OCI-LY7 (cell line): ENCODE measurements around the gene GALNT2. TPM values are rescaled to one million over a fixed set of nuclear protein-coding genes. Genes with fewer than 3 reads are reported as not detected.

Source experiments
- BruUV-seq: library from RNA; stranded (reverse); fragments of 400-500 nt; replicated peaks from 2 replicates; lab custom pipeline; 2021; lab: Mats Ljungman, UMichigan
- CTCF ChIA-PET: fragments of 300-600 bp; sonication (Branson Sonifier 250); formaldehyde crosslinking; loops from one replicate; lab custom pipeline; 2022; ENCODE audit warnings: antibody characterized with exemption; ENCODE audit not compliant: unreplicated experiment; lab: Charles Lee
- POLR2A ChIA-PET: fragments of 300-600 bp; sonication (Branson Sonifier 250); formaldehyde crosslinking; loops from one replicate; lab custom pipeline; 2022; ENCODE audit warnings: antibody characterized with exemption; lab: Charles Lee
- DNase-seq: peaks from one replicate; pipeline ENCODE4 v3.0.0-alpha.2; 2015; ENCODE audit warnings: low spot score
- H2AFZ ChIP-seq: fragments of 200-600 bp; sonication (generic), shearing (Covaris generic); 2 replicates; pipeline ENCODE4 v1.6.1; 2014; ENCODE audit warnings: mild to moderate bottlenecking, antibody characterized with exemption, low read length, moderate library complexity
- H3K27ac ChIP-seq: fragments of 200-600 bp; sonication (generic); 2 replicates; pipeline ENCODE4 v1.5.1; 2014; ENCODE audit warnings: mixed run types, low read depth, mild to moderate bottlenecking, moderate library complexity, low read length, inconsistent platforms; ENCODE audit not compliant: poor library complexity, severe bottlenecking
- H3K36me3 ChIP-seq: fragments of 200-600 bp; sonication (generic); 2 replicates; pipeline ENCODE4 v1.6.1; 2014; ENCODE audit warnings: mild to moderate bottlenecking, antibody characterized with exemption, low read length, moderate library complexity, mixed read lengths; ENCODE audit not compliant: insufficient read depth
- H3K4me1 ChIP-seq: fragments of 200-600 bp; sonication (generic); 2 replicates; pipeline ENCODE4 v1.5.1; 2014; ENCODE audit warnings: mild to moderate bottlenecking, low read length; ENCODE audit not compliant: insufficient read depth, poor library complexity, severe bottlenecking
- H3K4me2 ChIP-seq: fragments of 200-600 bp; sonication (generic); 2 replicates; pipeline ENCODE4 v1.6.1; 2014; ENCODE audit warnings: mild to moderate bottlenecking, low read length
- H3K4me3 ChIP-seq: fragments of 200-600 bp; sonication (generic); 2 replicates; pipeline ENCODE4 v1.5.1; 2014; ENCODE audit warnings: mild to moderate bottlenecking, low read depth, low read length; ENCODE audit not compliant: poor library complexity, severe bottlenecking
- H3K79me2 ChIP-seq: fragments of 200-600 bp; sonication (generic); 2 replicates; pipeline ENCODE4 v1.6.1; 2016; ENCODE audit warnings: low read depth, mild to moderate bottlenecking, low read length, moderate library complexity, mixed read lengths; ENCODE audit not compliant: insufficient read depth
- H3K9me2 ChIP-seq: fragments of 200-600 bp; sonication (generic); 2 replicates; pipeline ENCODE4 v1.6.1; 2016; ENCODE audit warnings: mild to moderate bottlenecking, low read length, mixed read lengths; ENCODE audit not compliant: insufficient read depth
- H3K9me3 ChIP-seq: fragments of 200-600 bp; sonication (generic); 2 replicates; pipeline ENCODE4 v1.6.1; 2014; ENCODE audit warnings: mild to moderate bottlenecking, mixed run types, low read length, mixed read lengths
- H4K20me1 ChIP-seq: fragments of 200-600 bp; sonication (generic); 2 replicates; pipeline ENCODE4 v1.6.1; 2014; ENCODE audit warnings: mild to moderate bottlenecking, antibody characterized with exemption, low read length, moderate library complexity, mixed read lengths; ENCODE audit not compliant: insufficient read depth
- CTCF ChIP-seq: fragments of 200-600 bp; sonication (generic); conservative IDR thresholded peaks from 2 replicates; pipeline ENCODE4 v1.5.1; 2014; ENCODE audit warnings: mild to moderate bottlenecking, antibody characterized with exemption, low read length, moderate library complexity, mixed read lengths
- EZH2phosphoT487 ChIP-seq: fragments of 200-600 bp; sonication (generic); IDR thresholded peaks from 2 replicates; pipeline ENCODE4 v1.6.1; 2018; ENCODE audit warnings: low read depth, borderline replicate concordance, mild to moderate bottlenecking, mixed run types, antibody characterized with exemption, low read length, moderate library complexity, mixed read lengths
- intact Hi-C: fragments of 100-400 bp; cut with micrococcal nuclease; formaldehyde crosslinking; loops from one replicate; pipeline ENCODE4 v1.10.0; 2022; ENCODE audit not compliant: unreplicated experiment
- total RNA-seq, 2 experiments: library from RNA; depleted of rRNA in 1 of 2; stranded (reverse); fragments of >200 nt in 1 of 2; shearing (Covaris generic) in 1 of 2; gene quantifications; 2 replicates each; pipeline ENCODE4 v1.2.3, GENCODE V29; 2014 to 2022

The GALNT2 gene
- total RNA-seq, 2 experiments from 2014 or later, result 29.9 to 67.3 TPM

- Histone ChIP-seq H2AFZ (no peak overlapping the region), H3K4me2 (no peak overlapping the region), H3K9me2 (no peaks in the 10 kb centered on the region), H3K79me2 (peaks cover 28% of the 10 kb centered on the region; the same call in 1 of the 2 replicates), H3K27ac (no peak overlapping the region), H4K20me1 (no peaks in the 10 kb centered on the region), H3K9me3 (no peaks in the 10 kb centered on the region), H3K4me3 (no peak overlapping the region), H3K4me1 (no peaks in the 10 kb centered on the region), H3K36me3 (peaks cover 4% of the 10 kb centered on the region)
- CTCF ChIA-PET, result no interaction called here
- TF ChIP-seq EZH2phosphoT487 (no peak), CTCF (no peak)
- intact Hi-C loops, result no loop called here
- BruUV-seq, result no TSS peak
- POLR2A ChIA-PET, result interaction anchor here (2.0 to 2.3 kb wide), 2 partner anchors 10 to 27 kb away, joined by 4 to 5 read pairs; no protein-coding TSS in a partner anchor
- no peak for DNase-seq
These were observed 10.0 kb downstream of the GALNT2 start for GRCh38 chr1:230077011-230077410.

DNA sequence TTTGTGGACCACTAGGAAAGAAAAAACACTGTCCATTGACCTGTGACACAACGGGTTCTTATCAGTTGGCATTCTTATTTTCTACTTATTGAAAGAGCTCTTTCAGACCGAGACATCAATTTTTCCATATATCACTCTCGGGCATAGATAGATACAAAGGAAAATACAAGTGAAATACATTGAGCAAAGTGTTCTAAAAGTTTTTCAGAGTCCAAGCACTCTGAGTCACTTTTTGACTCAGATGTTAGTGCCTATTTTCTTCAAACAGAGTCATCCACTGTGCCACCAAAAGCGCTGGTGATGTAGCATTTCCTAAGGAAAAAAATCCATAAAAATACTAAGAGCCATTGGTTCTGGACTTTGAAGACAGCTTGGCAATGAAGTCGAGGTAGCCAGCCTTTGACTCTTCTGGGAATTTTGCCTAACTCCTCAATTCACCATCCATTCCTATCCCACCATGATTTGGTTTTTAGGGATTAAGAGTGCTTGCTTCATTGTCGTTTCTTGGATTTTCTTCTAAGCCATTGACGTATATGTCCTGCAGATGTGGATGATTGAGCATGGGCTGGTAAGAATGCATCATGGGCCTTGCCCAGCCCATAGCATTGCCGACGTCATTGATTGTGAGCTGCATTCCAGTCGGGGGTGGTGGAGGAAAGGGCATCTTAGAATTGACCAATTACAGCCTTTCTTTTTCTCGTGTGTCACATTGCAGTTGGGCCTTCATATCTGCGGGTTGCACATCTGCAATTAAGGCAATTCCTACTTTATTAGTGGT lies 10.6 kb downstream of the GALNT2 start:
- Histone ChIP-seq H3K27ac (no peak overlapping the region), H4K20me1 (no peaks in the 10 kb centered on the region), H3K4me1 (no peaks in the 10 kb centered on the region), H3K9me2 (no peaks in the 10 kb centered on the region), H3K36me3 (peaks cover 4% of the 10 kb centered on the region), H3K9me3 (no peaks in the 10 kb centered on the region), H3K4me3 (no peak overlapping the region), H3K4me2 (no peak overlapping the region), H2AFZ (no peak overlapping the region), H3K79me2 (peaks cover 28% of the 10 kb centered on the region; the same call in 1 of the 2 replicates)
- ChIA-PET CTCF (interaction anchor here (1.0 to 1.4 kb wide), 2 partner anchors 10 to 33 kb away, joined by 3 read pairs; no protein-coding TSS in a partner anchor), POLR2A (interaction anchor here (0.6 to 2.3 kb wide), 5 partner anchors 10 to 279 kb away, joined by 3 to 5 read pairs (median 3); no protein-coding TSS in a partner anchor)
- no TSS peak for BruUV-seq
- no peak for DNase-seq
- TF ChIP-seq EZH2phosphoT487 (no peak), CTCF (no peak)
- intact Hi-C loops, result no loop called here
